Prostate gland (tissue), 2 donors: ENCODE measurements around the gene FAM131B. TPM values are rescaled to one million over a fixed set of nuclear protein-coding genes. Genes with fewer than 3 reads are reported as not detected.

ENCODE experiments used
- DNase-seq: peaks from one replicate; pipeline ENCODE4 v3.0.0-alpha.2; 2019; ENCODE audit warnings: low spot score
- H3K27ac ChIP-seq, 2 donors: fragments of 200-600 bp; sonication (generic); 2 replicates each; pipeline ENCODE4 v1.5.1; 2017 to 2019
- H3K27me3 ChIP-seq: fragments of 200-600 bp; sonication (generic); replicated peaks from 2 replicates; pipeline ENCODE4 v1.5.1; 2019; ENCODE audit not compliant: insufficient read depth
- H3K36me3 ChIP-seq, 2 donors: fragments of 200-600 bp; sonication (generic); 1 replicate in 1 of 2; 2 replicates in 1 of 2; pipeline versions ENCODE4 v1.5.1 to v1.8.1; 2017 to 2019
- H3K4me1 ChIP-seq: fragments of 200-600 bp; sonication (generic); replicated peaks from 2 replicates; pipeline ENCODE4 v1.5.1; 2019
- H3K4me3 ChIP-seq, 2 donors: fragments of 200-600 bp; sonication (generic); 2 replicates each; pipeline ENCODE4 v1.5.1; 2017 to 2019
- H3K9me3 ChIP-seq: fragments of 200-600 bp; sonication (generic); 2 replicates; pipeline ENCODE4 v1.5.1; 2017
- CTCF ChIP-seq, 4 experiments: fragments of 200-600 bp in 2 of 4; fragments of 450-650 bp in 2 of 4; sonication (generic) in 2 of 4; IDR thresholded peaks; 1 replicate in 3 of 4; 2 replicates in 1 of 4; pipeline ENCODE4 v1.5.1; 2016 to 2019; ENCODE audit warnings: antibody characterized with exemption in 4 of 4, mild to moderate bottlenecking in 2 of 4, moderate library complexity in 2 of 4
- POLR2A ChIP-seq: fragments of 450-650 bp; IDR thresholded peaks from one replicate; pipeline ENCODE4 v1.6.1; 2016; ENCODE audit warnings: antibody characterized with exemption, mild to moderate bottlenecking
- POLR2AphosphoS5 ChIP-seq: sonication (generic); formaldehyde crosslinking; IDR thresholded peaks from one replicate; pipeline ENCODE4 v1.6.1; 2017; ENCODE audit warnings: antibody characterized with exemption
- WGBS: methylation state at CpG from one replicate; pipeline ENCODE4 v1.1.5; 2018; 5-methylcytosine and 5-hydroxymethylcytosine counted together
- intact Hi-C: fragments of 100-400 bp; cut with DNase I; formaldehyde crosslinking; loops from one replicate; pipeline ENCODE4 v1.14.2; 2022
- total RNA-seq, 2 donors: library from RNA; depleted of rRNA; stranded (reverse); fragments of >200 nt; gene quantifications; one replicate each; pipeline ENCODE4 v1.1.0, GENCODE V29; 2016

Gene FAM131B
- total RNA-seq, 2 donors from 2014 or later: 0.32 to 1.2 TPM

DNA sequence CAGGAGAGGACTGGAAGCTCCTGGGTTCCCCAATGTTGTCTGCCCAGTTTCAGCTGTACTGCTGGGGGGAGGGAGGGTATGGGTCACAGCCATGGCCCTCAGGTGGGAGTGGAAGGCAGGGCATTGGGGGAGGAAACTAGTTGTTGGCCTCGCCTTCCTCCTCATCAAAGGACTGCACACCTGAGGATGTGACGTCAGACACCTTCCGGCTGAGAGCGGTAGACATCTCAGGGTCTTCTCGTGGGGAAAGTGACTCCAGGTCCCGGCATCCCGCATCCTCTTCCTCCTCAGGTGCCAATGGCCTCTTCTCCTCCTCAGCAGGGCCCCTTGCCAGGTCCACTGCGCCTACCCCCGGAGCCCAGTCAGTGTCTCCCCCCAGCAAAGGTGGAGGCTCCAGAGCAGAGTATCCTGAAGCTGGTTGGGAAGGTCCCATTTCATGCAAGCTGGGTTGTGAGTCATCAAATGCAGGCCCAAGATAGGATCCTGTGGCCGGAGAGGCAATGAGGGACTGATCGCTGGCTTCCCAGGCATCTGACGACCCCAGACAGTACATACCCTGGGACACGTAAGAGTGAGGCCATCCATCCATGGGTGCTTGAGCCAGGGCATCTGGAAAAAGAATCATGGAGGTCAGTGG is 6.0 kb downstream of the FAM131B start:
- no peaks in the 10 kb centered on the region for H3K36me3 ChIP-seq
- H3K9me3 ChIP-seq: no peaks in the 10 kb centered on the region
- H3K4me3 ChIP-seq: no peak overlapping the region
- WGBS: 92% methylated on average over 13 of the region's 13 CpGs
- no peak overlapping the region for H3K27ac ChIP-seq
- H3K4me1 ChIP-seq: no peaks in the 10 kb centered on the region
- intact Hi-C loops: no loop called here
- no peak for DNase-seq
- TF ChIP-seq CTCF (IDR thresholded peaks at IDR 0.05) (no peak), POLR2A (no peak), POLR2AphosphoS5 (no peak)
- peaks cover 3% of the 10 kb centered on the region for H3K27me3 ChIP-seq

DNA sequence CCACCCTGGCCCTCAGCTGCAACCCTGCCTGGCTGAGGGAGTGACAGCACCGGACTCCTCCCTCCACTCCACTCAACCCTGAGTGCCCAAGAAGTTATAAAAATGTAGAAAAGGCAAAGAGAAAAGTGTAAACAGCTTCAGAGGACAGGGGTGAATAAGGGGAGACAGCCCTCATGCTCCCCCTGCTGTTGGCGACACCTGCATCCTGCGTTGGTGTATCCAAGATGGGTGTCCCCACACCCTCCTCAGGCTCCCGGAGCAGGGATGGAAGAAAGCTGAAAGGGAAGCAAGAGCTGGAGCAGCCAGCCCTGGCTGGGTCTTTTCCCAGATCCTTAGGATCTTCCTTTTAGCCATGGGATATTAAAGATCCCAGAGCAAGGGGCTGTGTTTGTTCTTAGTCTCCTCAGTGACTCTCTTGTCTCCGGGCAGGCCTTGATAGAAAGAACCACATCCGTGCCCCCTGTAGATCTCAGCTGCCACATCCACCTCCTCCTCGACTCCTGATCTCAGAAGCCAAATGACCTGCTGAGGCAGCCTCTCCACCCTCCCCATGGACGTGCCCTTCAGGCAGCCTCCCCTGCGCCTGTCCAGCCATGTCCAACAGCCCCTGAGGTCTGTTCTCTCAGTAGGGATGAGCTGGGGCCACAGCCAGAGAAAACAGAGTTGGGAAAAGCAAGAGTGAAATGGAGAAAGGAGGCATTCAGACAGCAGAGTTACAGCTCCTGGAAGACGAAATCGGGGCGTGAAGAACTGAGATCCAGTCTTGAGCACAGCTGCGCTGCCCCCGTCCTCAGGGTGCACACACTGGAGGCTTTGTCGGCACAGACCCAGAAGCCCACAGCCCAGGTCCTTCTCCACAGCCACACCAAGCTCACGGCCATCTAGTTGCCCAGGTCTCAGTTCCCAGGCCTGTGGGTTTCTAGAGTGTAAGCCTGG is 6.8 kb downstream of the FAM131B start:
- TF ChIP-seq POLR2AphosphoS5: no peak
- no peak for TF ChIP-seq CTCF (IDR thresholded peaks at IDR 0.05)
- TF ChIP-seq POLR2A: no peak
- WGBS: 87% methylated on average over 16 of the region's 16 CpGs
- Histone ChIP-seq H3K4me1 (no peaks in the 10 kb centered on the region), H3K36me3 (no peaks in the 10 kb centered on the region), H3K4me3 (no peak overlapping the region), H3K9me3 (no peaks in the 10 kb centered on the region), H3K27me3 (no peaks in the 10 kb centered on the region), H3K27ac (no peak overlapping the region)
- intact Hi-C loops: no loop called here
- no peak for DNase-seq

GRCh38 chr7:143354965-143355364 is 7.5 kb downstream of the FAM131B start:
- TF ChIP-seq POLR2AphosphoS5 (no peak), POLR2A (no peak), CTCF (IDR thresholded peaks at IDR 0.05) (no peak)
- Histone ChIP-seq H3K27me3 (no peaks in the 10 kb centered on the region), H3K9me3 (no peaks in the 10 kb centered on the region), H3K36me3 (no peaks in the 10 kb centered on the region), H3K4me1 (no peaks in the 10 kb centered on the region), H3K4me3 (no peak overlapping the region), H3K27ac (no peak overlapping the region)
- WGBS: 84% methylated on average over 8 of the region's 8 CpGs
- intact Hi-C loops: no loop called here
- no peak for DNase-seq

DNA sequence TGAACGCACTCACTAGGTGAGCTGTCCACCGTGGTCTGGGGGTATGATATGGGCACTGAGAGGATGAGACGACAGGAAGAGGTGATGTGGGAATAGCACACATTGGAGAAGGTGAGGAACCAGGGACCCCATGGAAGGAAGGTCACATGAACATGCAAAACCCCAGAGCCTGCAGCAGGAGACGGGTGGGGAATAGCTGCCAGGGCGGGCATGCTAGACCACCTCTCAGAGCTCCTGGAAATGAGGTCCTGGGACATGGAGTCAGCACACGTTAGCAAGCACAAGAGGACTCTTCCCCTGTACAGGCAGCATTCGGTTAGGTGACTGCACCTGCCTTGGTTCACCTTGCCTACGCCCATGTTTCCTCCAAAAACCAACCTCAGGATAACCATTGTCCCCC is 8.1 kb downstream of the FAM131B start:
- no peak for DNase-seq
- Histone ChIP-seq H3K27ac (no peak overlapping the region), H3K27me3 (no peaks in the 10 kb centered on the region), H3K4me1 (no peaks in the 10 kb centered on the region), H3K4me3 (no peak overlapping the region), H3K9me3 (no peaks in the 10 kb centered on the region), H3K36me3 (no peaks in the 10 kb centered on the region)
- TF ChIP-seq POLR2AphosphoS5: no peak
- no peak for TF ChIP-seq CTCF (IDR thresholded peaks at IDR 0.05)
- no peak for TF ChIP-seq POLR2A
- WGBS: 96% methylated on average over 8 of the region's 8 CpGs
- intact Hi-C loops: no loop called here
